ENCODE measurements around the gene ATXN1.
"Not testable (repeated sequence)": the region's sequence is repeated elsewhere in the genome, so short reads cannot be mapped to it uniquely, and the experiment has no call there.

ATXN1 gene

DNA sequence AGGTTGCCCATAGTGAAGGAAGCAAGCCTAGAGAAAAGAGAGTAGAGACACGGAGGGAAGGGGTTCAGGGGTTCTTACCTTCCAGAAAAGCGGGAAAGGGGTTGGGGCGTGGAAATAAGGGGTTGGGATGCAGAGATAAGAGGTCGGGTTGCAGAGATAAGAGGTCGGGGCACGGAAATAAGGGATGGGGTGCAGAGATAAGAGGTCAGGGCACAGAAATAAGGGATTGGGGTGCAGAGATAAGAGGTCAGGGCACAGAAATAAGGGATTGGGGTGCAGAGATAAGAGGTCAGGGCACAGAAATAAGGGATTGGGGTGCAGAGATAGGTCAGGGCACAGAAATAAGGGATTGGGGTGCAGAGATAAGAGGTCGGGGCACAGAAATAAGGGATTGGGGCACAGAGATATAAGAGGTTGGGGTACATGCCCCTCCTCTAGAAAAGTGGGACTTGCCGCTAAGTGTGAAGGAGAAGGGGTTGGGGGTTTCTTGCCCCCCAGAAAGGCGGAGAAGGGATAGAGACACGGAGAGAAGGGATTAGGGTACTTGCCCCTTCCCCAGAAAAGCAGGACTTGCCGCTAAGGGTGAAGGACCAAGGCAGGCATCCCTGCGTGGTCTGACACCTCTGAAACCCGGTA is 497.7 kb downstream of the ATXN1 start:
- DNase-seq, result not testable (repeated sequence)

DNA sequence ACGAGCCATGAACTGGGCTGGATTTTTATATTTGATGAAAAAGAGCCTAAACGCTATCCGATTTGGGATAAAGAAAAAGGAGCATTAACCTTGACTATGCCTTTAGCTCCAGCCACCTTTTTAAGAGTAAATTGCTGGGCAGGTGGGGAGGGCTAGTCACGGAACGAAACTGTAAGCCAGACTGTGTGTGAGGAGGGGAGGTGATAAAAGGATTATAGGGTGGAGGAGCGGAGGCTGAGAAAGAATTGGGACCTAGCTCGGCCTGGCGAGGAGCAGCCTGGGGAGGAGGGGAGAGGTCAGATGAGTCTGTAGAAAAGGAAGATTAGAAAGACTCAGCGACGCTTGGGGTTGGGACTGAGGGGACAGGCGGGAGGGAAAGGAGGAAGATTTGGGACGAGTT is 498.5 kb downstream of the ATXN1 start:
- DNase-seq, result not testable (repeated sequence)

DNA sequence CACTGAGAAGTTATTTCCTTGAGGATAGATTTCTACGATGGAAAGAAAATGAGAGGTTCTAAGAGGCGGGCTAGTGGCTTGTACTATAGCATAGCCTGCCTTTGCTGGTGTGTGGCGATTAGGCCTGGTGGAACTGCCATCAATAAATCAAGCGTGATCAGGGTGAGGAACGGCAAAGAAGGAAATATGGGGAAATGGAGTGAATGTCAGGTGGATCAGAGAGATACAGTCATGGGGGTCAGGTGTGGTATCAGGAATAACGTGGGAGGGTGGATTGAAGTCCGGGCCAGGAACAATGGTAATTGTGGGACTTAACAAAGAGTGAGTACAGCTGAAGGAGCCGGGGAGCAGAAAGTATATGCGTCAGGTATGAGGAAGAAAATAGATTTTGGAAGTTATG is 500.7 kb downstream of the ATXN1 start:
- DNase-seq, result not testable (repeated sequence)

DNA sequence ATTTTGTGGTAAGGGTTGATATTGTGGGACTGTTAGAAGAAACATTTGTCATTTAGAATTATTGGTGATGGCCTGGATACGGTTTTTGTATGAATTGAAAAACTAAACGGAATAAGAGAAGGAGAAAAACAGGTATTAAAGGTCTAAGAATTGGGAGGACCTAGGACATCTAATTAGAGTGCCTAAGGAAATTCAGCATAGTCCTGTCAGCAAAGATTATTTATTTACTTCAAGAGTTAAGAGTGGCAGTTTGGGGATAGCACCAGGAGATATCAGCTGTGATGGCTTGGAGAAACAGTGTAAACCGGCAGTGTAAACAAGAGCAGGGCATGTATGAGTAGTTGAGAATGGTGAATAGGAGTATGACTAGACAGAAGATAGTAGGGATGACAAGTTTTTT is 501.7 kb downstream of the ATXN1 start:
- not testable (repeated sequence) for DNase-seq

DNA sequence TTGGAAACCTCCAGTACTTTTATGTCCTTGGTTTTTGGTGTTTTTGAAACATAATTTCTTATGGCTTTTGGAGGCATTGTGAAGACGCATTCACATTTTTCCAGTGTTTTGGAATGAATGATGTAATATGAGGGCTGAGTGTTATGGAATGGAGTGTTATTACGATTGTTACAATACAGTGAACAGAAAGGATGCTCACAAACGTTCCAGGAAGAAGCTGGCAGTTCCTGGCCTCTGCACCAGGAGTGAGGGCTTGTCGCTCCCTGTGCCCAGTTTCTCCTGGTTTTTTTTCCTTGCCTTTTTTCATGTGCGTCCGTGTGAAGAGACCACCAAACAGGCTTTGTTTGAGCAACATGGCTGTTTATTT is 502.6 kb downstream of the ATXN1 start:
- DNase-seq, result no peak

DNA sequence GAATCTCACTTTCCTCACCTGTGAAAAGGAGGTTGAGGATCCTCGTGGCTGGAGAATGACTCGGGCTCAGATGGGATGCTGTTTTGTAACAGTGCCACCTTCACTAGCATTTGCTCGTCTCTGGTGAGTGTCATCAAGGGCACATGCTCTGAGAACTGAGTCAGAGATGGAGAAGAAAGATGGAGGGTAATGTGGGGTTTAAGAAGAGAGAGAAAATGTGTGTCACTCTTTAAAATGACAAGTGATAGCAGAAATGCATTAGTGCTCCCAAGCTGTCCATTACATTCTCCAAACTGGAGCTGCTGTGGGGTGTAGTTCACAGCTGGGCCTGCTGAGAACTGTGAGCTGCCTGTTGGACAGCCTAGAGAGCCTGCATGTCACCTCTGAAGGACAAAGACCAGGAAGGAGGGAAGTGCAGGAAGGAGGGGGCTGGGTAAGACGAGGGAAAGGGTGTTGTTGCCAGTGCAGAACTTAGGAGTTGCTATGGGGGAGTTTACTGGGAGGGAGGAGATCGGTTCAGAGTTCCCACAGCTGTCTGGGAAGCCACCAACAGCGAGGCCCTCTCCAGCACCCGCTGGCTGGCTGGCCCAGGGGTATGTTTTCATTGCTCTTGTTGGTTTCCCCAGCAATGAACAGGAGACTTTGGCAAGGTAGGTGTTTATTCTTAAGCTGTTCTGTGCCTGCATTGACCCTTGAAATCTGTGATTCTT is 503.1 kb downstream of the ATXN1 start:
- no peak for DNase-seq

DNA sequence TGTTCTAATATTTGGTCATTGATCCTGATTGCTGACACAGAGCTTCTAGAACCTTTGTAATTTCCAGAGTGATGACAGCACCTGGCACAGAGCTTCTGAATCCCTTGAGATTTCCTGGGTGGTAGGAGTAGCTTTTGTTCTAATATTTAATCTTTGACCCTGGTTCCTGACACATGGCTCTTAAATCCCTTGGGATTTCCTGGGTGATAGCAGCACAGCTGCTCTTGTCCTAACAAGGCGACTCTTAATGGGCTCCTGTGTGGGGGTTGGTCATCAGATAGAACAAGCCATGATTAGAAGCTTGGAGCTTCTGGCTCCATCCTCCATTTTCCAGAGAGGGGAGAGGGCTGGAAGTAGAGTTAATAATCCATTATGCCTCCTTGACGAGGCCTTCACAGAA is 504.5 kb downstream of the ATXN1 start:
- DNase-seq, result no peak

DNA sequence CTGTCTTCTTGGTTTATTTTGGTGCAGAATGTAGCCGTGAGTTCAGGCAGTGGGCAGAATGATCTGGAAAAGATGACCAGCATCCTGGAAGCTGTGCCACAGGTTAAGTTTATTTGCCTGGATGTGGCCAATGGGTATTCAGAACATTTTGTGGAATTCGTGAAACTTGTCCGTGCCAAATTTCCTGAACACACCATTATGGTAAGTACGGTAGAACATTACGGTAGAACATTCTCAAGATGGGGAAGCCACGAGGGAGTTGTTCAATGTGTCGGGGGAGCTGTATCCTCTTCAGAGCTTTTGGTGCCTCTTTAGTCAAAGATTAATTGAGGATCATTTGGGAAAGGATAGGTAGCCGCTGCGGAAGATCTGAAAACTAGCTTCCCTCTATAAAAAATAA is 506.7 kb downstream of the ATXN1 start:
- no peak for DNase-seq

DNA sequence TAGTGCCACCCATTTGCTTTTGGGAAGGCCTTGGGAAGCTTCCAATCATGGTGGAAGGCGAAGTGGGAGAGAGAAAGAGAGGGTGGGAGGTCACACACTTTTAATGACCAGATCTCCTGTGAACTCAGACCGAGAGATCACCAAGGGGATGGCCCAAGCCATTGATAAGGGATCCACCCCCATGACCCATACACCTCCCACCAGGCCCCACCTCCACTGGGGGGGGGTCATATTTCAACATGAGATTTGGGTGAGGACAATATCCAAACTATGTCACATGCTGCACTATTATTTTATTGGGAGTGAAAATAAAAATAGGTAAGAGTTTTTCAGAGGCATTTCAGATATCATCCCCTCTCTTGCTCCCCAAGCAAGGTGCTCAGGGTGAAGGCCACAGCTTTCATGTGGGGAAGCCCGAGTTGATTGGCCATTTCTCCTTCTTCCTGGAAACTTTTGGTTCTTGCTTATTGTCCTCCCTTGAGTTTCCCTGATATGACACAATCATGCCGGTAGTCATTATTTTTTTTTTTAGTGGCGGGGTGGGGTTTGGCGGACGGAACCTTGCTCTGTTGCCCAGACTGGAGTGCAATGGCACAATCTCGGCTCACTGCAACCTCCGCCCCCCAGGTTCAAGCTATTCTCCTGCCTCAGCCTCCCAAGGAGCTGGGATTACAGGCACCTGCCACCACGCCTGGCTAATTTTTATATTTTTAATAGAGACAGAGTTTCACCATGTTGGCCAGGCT is 507.7 kb downstream of the ATXN1 start:
- no peak for DNase-seq

DNA sequence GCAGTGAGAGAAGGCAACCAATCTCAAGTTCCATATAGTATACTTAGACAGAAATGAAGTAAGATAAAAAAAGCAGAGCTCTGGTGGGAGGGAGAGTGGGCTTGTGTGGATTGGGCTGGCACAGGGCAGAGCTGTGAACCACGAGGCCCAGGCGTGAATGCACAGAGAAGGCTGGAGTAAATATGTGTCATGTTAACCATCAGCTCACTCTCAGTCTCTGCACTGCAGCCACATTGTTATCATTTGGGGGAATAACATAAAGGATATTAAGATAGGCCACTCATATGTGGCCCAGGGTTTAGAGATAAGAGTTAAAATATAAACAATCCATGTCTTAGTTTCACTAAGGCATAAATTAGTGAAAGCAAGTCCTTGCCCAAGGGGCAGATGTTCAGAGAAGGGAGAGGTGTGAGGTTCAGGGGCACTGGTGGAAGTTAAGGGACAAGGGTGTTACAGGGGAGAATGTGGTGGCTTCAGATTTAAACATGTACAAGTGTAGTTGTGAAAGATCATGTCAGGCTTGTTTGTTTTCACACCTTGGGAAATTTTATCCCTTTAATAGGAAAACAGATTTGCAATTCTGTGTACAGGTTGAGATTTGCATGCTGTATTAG is 508.5 kb downstream of the ATXN1 start:
- DNase-seq, result no peak

DNA sequence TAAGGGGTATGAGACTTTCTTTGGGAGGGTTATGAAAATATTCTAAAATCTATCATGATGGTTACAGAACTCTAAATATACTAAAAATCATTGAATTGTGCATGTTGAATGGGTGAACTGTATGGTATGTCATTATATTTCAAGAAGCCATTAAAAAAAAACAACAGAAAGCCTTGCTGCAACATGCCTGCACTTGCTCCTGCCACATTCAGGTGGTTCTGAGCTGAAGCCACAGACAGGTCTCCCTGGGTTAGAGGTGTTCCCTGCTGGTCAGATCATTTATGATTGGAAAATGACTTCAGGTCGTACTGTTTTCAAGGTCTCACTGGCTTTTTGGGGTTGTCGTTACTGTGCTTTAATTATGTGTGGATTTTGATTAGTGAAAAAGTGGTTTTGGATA is 509.6 kb downstream of the ATXN1 start:
- no peak for DNase-seq

DNA sequence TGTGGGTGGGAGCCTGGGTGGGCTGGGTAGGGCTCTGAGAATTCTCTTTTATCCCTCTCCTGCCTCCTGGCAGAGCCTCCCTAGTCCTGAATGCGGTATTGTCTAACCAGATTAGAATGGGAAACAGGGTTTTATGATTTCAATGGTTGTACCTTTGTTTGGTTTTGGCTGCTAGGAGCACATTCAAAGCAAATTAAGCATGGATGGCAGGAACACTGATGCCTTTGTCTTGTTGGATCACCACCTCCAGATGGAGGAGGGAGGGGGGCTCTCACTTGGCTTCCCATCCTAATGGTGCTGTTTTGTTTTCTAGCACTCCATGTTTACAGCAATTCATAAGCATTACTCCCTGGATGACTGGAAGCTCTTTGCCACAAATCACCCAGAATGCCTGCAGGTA is 511.3 kb downstream of the ATXN1 start:
- no peak for DNase-seq

Measured in fibroblast of skin of back (primary cell).